LHCN-M2 (cell line): ENCODE results near the gene EIF5A. TPM values are rescaled to one million over a fixed set of nuclear protein-coding genes. Genes with fewer than 3 reads are reported as not detected.

Source experiments
- DNase-seq: peaks from one replicate; pipeline ENCODE4 v3.0.0-alpha.2; 2012; ENCODE audit warnings: low read depth
- polyA plus RNA-seq: library from polyadenylated mRNA; unstranded; fragments of >200 nt; gene quantifications from one replicate; pipeline ENCODE4 v1.2.1, GENCODE V29; 2012; ENCODE audit warnings: missing spikeins
- total RNA-seq: library from RNA; depleted of rRNA; stranded (reverse); fragments of >200 nt; gene quantifications from 2 replicates; pipeline ENCODE4 v1.2.3, GENCODE V29; 2014; rRNA removed

EIF5A gene
- 968 and 1,043 TPM in 2 replicates for total RNA-seq
- 1,070 TPM for polyA plus RNA-seq

DNA sequence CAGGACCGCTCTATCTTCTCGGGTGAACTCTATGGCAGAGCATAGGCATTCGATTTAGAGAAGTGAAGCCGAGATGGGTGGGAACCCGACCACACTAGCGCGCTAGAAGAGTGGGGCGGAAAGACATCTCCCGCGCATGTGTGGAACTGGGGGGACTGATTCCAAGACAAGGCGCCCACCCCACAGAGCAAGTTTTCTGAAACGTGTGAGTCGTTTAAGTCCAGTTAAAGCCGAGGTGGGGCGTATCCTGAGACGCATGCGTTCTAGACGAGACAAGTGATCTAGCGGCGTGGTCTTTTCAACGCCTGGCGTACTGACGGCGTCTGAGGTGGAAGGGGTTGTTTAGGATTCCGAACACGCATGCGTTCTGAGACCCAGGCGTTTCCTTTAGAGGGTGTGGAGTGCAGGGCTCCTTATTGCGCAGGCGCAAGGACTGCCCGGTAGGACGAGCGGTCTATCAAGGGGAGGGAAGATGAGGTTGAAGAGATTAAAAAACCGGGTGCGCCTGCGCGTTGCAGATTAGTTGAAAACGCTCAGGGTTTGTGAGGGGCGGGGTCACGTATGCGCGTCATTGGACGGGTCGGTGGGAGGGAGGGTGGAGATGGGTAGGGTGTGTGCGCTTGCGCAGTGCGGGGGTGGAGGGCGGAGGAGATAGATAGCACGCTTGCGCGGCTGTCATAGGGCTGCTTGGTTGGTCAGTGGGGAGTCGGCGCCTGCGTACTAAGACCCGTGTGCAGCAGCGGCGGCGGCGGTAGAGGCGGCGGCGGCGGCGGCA, at the start of gene EIF5A:
EIF5A (plus strand) TSS at position 718 of the 775 bp plus-strand sequence. CDS start 2,008 bp downstream, outside the sequence.
- peak; percentile 100 for DNase-seq

DNA sequence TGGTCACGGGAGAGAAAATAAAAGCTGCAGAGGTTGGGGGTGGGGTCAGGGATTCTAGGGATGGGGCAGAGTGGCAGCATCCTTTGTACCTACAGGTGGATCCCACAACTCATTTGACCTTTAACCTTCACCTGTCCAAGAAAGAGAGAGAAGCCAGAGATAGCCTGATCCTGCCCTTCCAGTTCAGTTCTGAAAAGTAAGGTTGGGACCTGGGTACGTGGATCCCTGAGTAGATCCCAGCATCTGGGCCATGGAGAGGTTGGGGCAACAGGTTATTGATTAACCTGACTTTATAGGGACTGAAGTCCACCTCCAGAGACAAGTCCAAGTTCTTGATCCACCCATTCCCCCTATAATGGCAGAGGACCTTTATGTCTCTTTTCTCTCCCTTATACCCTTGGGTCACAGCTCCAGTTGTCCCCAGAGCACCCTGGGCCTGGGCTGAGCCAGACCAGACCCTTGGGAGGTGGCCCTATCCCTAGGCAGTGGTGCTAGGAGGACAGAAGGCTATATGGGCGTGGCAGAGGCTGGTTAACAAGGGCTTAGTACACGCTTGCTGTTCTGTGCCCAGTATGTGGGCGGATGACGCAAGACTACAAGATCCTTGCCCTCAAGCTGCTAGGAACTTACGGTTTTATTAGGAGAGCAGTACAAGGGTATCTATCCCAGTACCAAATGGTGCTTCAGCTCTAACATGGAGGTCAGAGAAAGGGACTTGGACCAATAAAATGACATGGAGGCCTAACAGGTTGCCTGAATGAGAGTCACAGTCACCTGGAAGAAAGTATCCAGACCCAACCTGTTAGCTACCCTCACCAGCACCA, 48.5 kb upstream of the EIF5A start:
- peak; percentile 46 for DNase-seq

DNA sequence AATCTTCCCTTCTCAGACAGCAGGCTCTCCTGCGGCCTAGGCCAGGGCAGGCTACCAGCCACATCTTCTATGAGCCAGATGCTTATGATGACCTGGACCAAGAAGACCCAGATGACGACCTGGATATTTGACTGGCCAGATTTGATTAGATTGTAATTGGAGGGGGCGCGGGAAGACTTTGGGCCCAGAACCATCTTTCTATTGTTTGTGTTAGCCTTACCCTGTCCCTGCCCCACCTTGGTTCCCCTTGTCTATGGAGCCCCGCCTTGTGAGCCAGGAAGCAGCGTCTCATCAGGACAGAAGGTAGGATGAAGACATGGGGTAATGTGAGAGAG, 47.9 kb upstream of the EIF5A start:
- no peak for DNase-seq

DNA sequence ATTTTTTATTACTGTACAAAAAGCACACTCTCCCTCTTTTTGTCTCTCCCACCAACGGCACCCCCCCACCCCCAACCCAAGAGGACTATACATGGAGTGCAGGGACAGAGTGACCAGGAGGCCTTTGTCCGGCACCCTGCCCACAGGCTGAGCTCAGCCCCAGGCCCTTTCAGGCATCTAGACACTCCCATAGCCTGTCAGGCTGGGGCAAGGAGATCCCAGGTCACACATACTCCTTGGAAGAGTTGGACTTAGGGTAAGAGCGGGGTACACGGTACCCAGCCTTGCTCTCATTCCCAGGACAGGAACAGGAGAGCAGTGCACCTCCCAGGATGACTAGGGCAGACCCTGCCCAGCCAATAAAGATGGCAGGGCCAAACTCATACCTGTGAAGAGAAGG, 47.3 kb upstream of the EIF5A start:
- DNase-seq: no peak

DNA sequence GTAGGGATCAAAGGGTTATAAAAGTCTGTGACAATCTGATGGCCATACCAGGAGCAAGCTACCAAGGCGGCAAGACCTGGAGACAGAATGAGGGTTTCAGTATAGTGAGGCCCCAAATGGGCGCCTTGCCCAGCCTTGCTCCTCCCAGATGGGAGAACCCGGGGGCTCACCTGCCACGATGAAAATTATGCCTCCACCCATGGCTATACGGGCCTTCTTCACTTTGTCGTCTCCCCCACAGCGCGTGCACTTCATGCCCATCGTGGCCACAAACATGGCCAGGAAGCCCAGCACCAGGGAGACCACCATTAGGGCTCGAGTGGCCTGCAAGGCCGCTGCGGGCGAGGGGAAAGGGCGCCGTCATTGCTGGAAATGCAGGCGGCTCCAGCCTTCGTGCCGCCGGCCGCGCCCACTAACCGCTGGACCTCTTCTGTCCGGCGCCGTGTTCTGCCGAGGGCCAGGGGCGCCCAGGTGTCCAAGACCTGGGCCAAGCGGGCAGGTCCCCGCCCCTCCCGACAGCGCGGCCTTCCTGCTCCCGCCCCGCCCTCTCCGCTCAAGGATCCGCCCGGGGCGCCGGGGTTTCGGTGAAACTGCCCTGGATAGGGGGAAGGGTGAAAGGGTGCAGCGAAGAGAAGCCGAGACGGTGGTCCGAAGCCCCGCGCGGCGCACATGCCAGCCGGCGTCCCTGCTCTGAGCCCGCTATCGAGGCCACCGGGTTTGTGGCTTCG, 46.6 kb upstream of the EIF5A start:
- no peak for DNase-seq

DNA sequence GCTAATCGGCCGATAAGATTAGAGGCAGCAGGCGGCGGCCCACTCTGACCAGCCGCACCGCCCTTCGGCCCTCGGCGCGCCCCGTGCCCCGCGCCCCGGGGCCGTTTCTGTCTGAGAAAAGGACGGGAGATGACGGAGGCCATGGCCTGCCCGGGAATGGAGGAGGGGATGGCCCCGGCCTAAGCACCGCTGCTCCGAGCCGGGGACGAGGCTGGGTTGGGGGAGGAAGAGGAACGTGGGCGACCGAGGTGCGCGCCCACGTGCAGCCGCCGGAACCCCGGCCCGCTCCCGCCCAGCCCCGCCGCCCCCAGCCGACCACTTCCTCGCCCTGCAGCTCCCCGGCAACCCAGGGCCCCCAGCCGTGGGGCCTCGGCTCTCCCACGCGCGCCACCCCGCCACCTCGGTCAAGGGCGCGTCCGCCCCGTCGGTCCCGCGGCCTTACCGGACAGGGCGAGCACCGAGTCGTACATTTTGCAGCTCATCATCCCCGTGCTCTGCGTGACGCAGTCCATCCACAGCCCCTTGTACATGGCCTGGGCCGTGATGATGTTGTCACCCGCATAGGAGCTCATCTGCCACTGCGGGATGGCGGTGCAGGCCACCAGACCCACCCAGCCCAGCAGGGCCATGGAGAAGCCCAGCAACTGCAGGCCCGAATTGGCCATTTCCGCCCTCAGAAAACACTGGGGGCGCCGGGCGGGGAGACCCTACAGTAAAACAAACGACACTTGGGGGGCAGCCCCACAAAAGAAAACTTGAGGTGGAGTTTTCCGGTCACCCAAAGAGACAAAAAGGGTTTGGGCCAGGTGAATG, 45.8 kb upstream of the EIF5A start:
- no peak for DNase-seq

DNA sequence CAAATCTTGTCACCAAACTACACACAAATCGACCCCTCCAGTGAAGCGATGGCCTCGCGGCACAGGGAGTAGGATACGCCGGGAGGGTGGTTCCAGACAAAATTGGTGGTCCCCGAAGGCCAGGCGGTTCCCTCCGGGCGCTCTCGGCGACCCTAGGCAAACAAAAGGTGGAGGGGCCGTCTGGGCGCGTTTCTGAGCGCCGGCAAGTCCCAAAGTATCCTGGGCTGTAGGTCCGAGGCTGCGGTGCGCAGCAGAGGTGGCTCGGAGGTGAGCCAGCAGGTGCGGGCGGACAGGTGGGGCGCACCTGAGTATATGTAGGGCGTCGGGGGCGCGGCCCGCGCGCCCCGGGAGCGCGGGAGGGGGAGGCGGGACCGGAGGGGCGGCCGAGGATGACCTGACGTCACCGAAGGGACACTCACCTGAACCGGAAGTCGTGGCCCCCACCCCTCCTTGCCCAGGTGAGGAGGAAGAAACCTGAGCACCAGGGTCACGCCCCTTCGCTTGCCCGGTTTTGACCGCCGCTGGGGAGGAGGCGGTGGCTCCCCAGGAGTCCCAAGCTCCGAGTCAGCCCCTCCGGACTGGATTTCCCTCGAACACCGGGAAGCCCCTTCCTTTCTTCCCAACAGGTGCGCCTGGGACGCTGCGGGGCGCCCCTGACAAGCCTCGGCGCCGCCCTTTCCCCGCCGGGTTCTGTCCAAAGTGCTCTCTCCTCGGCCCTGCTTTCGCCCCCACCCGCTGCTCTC, 45.1 kb upstream of the EIF5A start, which contains the start of gene CLDN7:
CLDN7 (minus strand) TSS at position 287 of the 743 bp plus-strand sequence. CDS start 435 bp downstream, outside the sequence.
- no peak for DNase-seq

DNA sequence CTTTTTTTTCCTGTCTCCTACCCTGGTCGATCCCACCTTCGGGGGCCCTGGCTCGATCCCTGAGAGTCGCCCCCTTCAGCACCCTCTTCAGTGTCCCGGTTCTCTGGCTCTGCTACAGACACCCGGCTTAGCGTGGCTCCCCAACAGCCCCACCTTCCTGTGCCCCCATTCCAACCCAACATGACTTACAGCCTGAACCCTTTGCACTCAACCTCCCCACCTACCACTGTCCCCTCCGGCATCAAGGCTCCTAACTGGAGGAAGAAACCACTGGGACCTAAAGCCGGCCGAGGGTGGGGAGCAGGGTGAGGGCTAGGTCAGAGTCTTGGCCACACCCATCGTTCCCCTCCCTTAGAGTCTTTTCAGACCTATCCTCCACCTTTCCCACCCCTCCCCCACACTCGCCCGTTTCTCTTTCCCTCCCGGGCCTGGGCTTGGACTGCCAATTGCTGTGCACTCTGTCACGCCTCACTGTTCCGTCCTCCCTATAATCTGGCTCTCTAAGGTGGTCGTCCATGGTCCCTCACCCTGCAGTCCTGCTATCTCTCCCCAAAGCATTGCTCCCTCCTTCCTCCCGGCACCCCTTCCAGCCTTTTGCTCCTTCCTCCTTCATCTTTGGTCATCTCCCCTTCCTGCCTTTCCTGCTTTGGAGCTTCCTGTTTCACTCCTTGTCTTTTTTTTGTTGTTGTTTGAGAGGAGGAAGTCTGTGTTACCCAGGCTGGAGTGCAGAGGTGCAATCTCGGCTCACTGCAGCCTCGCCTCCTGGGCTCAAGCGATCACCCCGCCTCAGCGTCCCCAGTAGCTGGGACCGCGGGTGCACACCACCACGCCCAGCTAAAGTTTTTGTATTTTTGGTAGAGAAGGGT, 44.3 kb upstream of the EIF5A start:
- no peak for DNase-seq

DNA sequence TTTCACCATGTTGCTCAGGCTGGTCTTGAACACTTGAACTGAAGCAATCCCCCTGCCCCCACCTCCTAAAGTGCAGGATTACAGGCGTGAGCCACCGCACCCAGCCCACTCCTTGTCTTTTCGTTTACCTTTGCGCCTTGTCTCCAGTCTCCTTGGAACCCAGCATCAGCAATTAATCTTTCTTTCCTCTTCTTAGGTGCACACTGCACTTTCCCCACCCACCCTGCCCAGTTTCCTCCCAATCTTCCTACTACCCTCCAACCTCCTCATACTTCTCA, 43.7 kb upstream of the EIF5A start:
- no peak for DNase-seq

DNA sequence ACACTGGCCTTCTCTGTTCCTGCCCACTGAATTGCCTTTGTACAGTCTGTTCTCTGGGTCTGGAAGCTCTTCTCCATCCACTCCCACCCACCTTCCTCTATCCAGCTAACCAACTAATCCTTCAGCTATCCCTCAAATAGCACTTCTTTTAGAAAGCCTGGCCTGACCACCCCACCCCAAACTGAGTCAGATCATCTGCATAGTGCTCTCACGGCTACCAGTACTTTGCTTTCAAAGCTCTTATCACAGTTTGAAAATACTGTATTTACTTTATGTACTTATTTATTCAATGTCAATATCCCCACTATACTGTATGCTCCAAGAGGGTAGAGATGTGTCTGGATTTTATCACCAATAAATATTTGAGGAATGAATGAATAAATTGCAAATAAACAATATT, 40.6 kb upstream of the EIF5A start:
- DNase-seq: peak; percentile 19

DNA sequence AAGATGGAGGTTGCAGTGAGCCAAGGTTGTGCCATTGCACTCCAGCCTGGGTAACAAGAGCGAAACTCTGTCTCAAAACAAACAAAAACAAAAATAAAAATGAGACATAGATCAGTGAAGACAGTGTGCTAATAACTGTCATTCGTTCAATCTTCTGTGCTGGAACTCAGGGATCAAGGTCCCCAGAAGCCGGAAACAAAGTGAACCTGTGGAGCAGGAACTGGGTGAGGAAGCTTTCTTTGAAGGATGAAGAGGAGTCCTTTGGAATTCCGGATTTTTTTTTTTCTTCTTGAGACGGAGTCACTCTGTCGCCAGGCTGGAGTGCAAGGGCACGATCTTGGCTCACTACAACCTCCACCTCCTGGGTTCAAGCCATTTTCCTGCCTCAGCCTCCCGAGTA, 28.0 kb upstream of the EIF5A start:
- no peak for DNase-seq

DNA sequence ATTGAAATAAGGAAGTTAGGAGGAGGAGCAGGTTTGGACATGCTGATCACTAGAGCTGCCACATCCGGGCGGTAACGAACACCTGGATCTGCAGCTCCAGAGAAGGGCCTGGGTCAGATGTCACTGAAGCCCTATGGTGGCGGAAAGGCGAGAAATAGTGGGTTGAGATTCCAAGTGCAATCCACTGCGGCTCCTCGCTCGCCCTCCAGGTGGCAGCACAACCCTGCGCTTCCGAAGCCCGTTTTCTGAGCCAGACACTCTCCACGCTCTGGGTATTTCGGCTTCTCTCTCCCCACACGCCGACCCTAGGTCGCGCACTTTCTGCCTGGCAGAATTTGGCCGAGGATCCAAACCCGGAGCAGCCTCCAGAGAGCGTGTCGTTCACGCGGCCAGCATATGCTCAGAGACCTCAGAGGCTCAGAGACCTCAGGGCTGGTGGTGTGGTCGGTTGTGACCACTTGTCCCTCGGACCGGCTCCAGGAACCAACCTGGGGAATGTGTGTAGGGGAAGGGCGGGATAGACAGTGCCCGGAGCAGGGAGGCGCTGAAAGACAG, 26.8 kb upstream of the EIF5A start:
- DNase-seq: peak; percentile 75

DNA sequence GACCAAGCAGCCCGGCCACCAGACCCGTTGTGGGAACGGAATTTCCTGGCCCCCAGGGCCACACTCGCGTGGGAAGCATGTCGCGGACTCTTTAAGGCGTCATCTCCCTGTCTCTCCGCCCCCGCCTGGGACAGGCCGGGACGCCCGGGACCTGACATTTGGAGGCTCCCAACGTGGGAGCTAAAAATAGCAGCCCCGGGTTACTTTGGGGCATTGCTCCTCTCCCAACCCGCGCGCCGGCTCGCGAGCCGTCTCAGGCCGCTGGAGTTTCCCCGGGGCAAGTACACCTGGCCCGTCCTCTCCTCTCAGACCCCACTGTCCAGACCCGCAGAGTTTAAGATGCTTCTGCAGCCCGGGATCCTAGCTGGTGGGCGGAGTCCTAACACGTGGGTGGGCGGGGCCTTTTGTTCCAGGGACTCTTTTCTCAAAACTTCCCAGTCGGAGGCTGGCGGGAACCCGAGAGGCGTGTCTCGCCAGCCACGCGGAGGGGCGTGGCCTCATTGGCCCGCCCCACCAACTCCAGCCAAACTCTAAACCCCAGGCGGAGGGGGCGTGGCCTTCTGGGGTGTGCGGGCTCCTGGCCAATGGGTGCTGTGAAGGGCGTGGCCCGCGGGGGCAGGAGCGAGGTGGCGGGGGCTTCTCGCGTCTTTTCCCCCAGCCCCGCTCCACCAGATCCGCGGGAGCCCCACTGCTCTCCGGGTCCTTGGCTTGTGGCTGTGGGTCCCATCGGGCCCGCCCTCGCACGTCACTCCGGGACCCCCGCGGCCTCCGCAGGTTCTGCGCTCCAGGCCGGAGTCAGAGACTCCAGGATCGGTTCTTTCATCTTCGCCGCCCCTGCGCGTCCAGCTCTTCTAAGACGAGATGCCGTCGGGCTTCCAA, 26.1 kb upstream of the EIF5A start, which contains the start of gene SLC2A4:
SLC2A4 (plus strand) TSS at position 645 of the 879 bp plus-strand sequence; CDS start at position 862, 217 bp downstream.
- peak; percentile 91 for DNase-seq

DNA sequence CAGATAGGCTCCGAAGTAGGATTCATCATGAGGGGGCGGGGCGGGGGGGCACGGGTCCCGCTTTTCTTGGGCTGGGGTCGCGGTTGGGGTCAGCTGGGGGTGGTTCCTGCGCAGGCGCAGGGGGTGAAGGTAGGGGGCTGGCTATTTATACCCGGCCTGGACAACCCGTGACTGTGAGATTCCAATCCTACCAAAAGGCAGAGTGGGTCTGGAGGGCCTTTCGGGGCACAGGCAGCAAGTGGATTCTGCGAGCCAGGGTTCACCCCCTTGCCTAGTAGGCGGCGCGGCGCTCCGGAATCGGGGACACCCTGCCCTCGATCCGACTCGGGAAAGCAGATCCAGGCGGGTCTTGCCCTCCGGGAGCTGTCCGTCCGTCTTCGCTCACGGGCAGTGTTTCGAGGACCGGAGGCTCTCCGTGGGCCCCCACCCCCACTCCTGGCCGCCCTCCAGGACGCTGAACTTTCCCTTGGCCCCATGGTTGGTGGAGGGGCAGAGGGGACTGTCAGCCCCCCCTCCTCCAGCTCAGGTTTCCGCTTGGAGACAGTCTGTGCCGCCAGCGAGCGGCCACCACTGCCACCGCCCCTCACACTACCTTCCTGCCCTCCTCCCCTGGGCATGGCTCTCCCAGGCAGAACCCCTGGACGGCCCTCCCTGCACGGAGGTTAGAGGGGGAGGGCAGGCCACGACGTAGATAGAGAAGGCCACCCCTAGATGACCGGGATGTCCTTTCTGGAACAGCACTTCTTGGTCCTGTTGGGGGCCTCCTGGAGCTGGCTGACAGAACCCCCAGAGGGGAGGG, 25.3 kb upstream of the EIF5A start:
- DNase-seq: no peak

DNA sequence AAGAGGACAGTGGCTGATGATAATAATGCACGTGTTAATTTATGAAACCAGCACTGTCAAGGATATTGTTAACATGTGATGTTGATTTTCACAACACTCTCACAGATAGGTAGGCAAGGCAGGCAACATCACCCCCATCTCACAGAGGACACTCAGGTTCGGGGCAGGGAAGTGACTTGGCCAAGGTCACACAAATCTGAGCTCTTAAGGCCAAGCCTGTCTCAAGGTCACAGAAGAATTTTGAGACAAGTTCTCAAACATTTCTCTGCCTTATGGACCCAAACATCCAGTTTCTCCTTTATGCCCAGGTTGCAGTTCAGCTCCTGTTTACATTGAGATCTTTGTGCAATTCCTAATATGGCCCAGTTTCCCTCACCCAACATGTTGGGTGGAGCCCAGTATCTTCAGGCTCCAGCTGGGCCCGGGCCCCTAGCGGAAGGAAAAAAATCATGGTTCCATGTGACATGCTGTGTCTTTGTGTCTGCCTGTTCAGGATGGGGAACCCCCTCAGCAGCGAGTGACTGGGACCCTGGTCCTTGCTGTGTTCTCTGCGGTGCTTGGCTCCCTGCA, 24.6 kb upstream of the EIF5A start:
- DNase-seq: no peak

DNA sequence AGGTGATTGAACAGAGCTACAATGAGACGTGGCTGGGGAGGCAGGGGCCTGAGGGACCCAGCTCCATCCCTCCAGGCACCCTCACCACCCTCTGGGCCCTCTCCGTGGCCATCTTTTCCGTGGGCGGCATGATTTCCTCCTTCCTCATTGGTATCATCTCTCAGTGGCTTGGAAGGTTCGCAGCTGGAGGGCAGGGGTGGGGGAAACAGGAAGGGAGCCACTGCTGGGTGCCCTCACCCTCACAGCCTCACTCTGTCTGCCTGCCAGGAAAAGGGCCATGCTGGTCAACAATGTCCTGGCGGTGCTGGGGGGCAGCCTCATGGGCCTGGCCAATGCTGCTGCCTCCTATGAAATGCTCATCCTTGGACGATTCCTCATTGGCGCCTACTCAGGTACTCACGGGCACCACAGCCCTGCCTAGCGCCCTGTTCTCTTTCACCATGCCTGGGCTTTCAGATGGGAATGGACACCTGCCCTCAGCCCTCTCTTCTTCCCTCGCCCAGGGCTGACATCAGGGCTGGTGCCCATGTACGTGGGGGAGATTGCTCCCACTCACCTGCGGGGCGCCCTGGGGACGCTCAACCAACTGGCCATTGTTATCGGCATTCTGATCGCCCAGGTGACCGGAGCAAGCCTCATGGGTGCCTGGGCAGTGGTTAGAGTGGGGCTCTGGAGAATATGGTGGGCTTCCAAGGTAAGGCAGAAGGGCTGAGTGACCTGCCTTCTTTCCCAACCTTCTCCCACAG, 23.8 kb upstream of the EIF5A start:
- no peak for DNase-seq
